C4-2B (cell line): Measurements from ENCODE around the gene FCRL5.

Source experiments
- ZFX ChIP-seq: fragments of 450-650 bp; IDR thresholded peaks from 2 replicates; pipeline ENCODE4 v1.6.1; 2017
- TF ChIP-seq, protein P1 (sequence below): fragments of 450-650 bp; conservative IDR thresholded peaks from 2 replicates; pipeline ENCODE4 v1.5.1; 2017; ENCODE audit warnings: mild to moderate bottlenecking

DNA sequence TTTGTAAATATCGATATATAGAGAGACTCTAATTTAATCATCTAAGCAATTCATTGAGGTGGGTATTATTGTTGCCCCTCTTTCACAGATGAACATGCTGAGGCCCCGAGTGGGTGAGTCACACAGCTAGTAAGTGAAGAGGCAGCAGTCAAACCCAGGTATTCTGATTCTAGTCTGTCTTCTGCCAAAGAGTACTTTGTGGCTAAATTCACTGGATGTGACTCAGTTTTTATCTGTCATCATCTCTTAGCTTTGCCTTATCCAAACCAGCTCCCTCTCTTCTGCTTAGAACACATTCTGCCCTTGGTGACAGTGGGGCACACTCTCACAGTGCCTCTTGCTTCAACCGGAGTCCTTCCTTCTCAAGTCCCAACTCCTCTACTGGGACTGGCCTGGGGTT lies 11.5 kb downstream of the FCRL5 start:
- TF ChIP-seq, protein P1, sequence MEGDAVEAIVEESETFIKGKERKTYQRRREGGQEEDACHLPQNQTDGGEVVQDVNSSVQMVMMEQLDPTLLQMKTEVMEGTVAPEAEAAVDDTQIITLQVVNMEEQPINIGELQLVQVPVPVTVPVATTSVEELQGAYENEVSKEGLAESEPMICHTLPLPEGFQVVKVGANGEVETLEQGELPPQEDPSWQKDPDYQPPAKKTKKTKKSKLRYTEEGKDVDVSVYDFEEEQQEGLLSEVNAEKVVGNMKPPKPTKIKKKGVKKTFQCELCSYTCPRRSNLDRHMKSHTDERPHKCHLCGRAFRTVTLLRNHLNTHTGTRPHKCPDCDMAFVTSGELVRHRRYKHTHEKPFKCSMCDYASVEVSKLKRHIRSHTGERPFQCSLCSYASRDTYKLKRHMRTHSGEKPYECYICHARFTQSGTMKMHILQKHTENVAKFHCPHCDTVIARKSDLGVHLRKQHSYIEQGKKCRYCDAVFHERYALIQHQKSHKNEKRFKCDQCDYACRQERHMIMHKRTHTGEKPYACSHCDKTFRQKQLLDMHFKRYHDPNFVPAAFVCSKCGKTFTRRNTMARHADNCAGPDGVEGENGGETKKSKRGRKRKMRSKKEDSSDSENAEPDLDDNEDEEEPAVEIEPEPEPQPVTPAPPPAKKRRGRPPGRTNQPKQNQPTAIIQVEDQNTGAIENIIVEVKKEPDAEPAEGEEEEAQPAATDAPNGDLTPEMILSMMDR, result no peak
- no peak for TF ChIP-seq ZFX
